PC-3 (cell line): ENCODE measurements around the gene PRM2. TPM values are rescaled to one million over a fixed set of nuclear protein-coding genes. Genes with fewer than 3 reads are reported as not detected.

Experiments
- ATAC-seq: fragments of 200-7000 bp; cut with Tn5 transposase; 2 replicates; pipeline ENCODE4 v1.9.1; 2020; ENCODE audit warnings: mild to moderate bottlenecking, moderate library complexity
- BruUV-seq: library from RNA; stranded (reverse); fragments of 400-500 nt; replicated peaks from 2 replicates; lab custom pipeline; 2021; lab: Mats Ljungman, UMichigan
- CTCF ChIA-PET: fragments of 300-600 bp; sonication (Branson Sonifier 250); formaldehyde crosslinking; loops from one replicate; lab custom pipeline; 2022; ENCODE audit warnings: antibody characterized with exemption; lab: Charles Lee
- POLR2A ChIA-PET: fragments of 300-600 bp; sonication (Branson Sonifier 250); formaldehyde crosslinking; loops from one replicate; lab custom pipeline; 2022; ENCODE audit warnings: antibody characterized with exemption; ENCODE audit not compliant: unreplicated experiment; lab: Charles Lee
- DNase-seq: peaks from one replicate; pipeline ENCODE4 v3.0.0-alpha.2; 2015
- H2AFZ ChIP-seq: fragments of 300-600 bp; sonication (generic); 2 replicates; pipeline ENCODE4 v1.6.0; 2016; ENCODE audit warnings: antibody characterized with exemption, low read length
- H3F3A ChIP-seq: fragments of 300-600 bp; sonication (generic); one replicate; pipeline ENCODE4 v1.6.0; 2017; ENCODE audit warnings: antibody characterized with exemption, low read length, control low read depth, mild to moderate bottlenecking; ENCODE audit not compliant: unreplicated experiment
- H3K27ac ChIP-seq: fragments of 300-600 bp; sonication (generic); 2 replicates; pipeline ENCODE4 v1.5.1; 2016; ENCODE audit warnings: mild to moderate bottlenecking, low read length
- H3K27me3 ChIP-seq: fragments of 300-600 bp; sonication (generic); 2 replicates; pipeline ENCODE4 v1.6.1; 2016; ENCODE audit warnings: low read length, mixed read lengths
- H3K36me3 ChIP-seq: fragments of 300-600 bp; sonication (generic); 2 replicates; pipeline ENCODE4 v1.6.1; 2016; ENCODE audit warnings: low read depth, mixed run types, low read length, mixed read lengths
- H3K4me1 ChIP-seq: fragments of 300-600 bp; sonication (generic); 2 replicates; pipeline ENCODE4 v1.5.1; 2016; ENCODE audit warnings: low read length; ENCODE audit not compliant: insufficient read depth
- H3K4me2 ChIP-seq: fragments of 300-600 bp; sonication (generic); 2 replicates; pipeline ENCODE4 v1.6.0; 2016; ENCODE audit warnings: low read length
- H3K4me3 ChIP-seq: fragments of 300-600 bp; sonication (generic); 2 replicates; pipeline ENCODE4 v1.5.1; 2016; ENCODE audit warnings: mild to moderate bottlenecking, low read length, mixed read lengths
- H3K79me2 ChIP-seq: fragments of 300-600 bp; sonication (generic); 2 replicates; pipeline ENCODE4 v1.6.1; 2017; ENCODE audit warnings: low read length, mixed read lengths
- H3K9ac ChIP-seq: fragments of 300-600 bp; sonication (generic); 2 replicates; pipeline ENCODE4 v1.6.0; 2016; ENCODE audit warnings: mild to moderate bottlenecking, low read length
- H3K9me2 ChIP-seq: fragments of 300-600 bp; sonication (generic); replicated peaks from 2 replicates; pipeline ENCODE4 v1.6.1; 2016; ENCODE audit warnings: mixed run types, low read length, mixed read lengths
- H3K9me3 ChIP-seq: fragments of 300-600 bp; sonication (generic); 2 replicates; pipeline ENCODE4 v1.6.1; 2016; ENCODE audit warnings: low read length, mixed read lengths
- H4K20me1 ChIP-seq: fragments of 300-600 bp; sonication (generic); 2 replicates; pipeline ENCODE4 v1.6.1; 2016; ENCODE audit warnings: low read length, mixed read lengths
- EZH2 ChIP-seq: fragments of 300-600 bp; sonication (generic); IDR thresholded peaks from one replicate; pipeline ENCODE4 v1.6.1; 2017; ENCODE audit warnings: antibody characterized with exemption, mild to moderate bottlenecking, low read length; ENCODE audit not compliant: unreplicated experiment
- EZH2phosphoT487 ChIP-seq: fragments of 300-600 bp; sonication (generic); IDR thresholded peaks from 2 replicates; pipeline ENCODE4 v1.6.1; 2018; ENCODE audit warnings: mild to moderate bottlenecking, antibody characterized with exemption, low read length, borderline replicate concordance
- intact Hi-C: fragments of 100-400 bp; cut with micrococcal nuclease; formaldehyde crosslinking; loops from 2 replicates; pipeline ENCODE4 v1.9.0; 2023
- total RNA-seq: library from RNA; depleted of rRNA; stranded (reverse); fragments of >200 nt; gene quantifications from 2 replicates; pipeline ENCODE4 v1.2.3, GENCODE V29; 2014
- TF ChIP-seq, protein P1 (sequence below): fragments of 300-600 bp; sonication (generic); conservative IDR thresholded peaks from 2 replicates; pipeline ENCODE4 v1.5.1; 2017; ENCODE audit warnings: antibody characterized with exemption, low read depth, mild to moderate bottlenecking, low read length

The PRM2 gene
- total RNA-seq, 1 experiment from 2014 or later, result not detected

- POLR2A ChIA-PET, result no interaction called here
- Histone ChIP-seq H3K4me3 (no peak overlapping the region), H3K4me2 (no peak overlapping the region), H3K4me1 (no peaks in the 10 kb centered on the region), H3K27me3 (no peaks in the 10 kb centered on the region), H3K27ac (no peak overlapping the region), H3K9me2 (no peaks in the 10 kb centered on the region), H3K36me3 (no peaks in the 10 kb centered on the region), H3K9ac (no peak overlapping the region), H3F3A (no peaks in the 10 kb centered on the region), H3K9me3 (no peaks in the 10 kb centered on the region), H2AFZ (no peak overlapping the region), H4K20me1 (no peaks in the 10 kb centered on the region), H3K79me2 (no peaks in the 10 kb centered on the region)
- CTCF ChIA-PET, result no interaction called here
- intact Hi-C loops, result no loop called here
- no TSS peak for BruUV-seq
- ATAC-seq (no peak), DNase-seq (no peak)
- TF ChIP-seq EZH2 (no peak), EZH2phosphoT487 (no peak)
- TF ChIP-seq, protein P1, sequence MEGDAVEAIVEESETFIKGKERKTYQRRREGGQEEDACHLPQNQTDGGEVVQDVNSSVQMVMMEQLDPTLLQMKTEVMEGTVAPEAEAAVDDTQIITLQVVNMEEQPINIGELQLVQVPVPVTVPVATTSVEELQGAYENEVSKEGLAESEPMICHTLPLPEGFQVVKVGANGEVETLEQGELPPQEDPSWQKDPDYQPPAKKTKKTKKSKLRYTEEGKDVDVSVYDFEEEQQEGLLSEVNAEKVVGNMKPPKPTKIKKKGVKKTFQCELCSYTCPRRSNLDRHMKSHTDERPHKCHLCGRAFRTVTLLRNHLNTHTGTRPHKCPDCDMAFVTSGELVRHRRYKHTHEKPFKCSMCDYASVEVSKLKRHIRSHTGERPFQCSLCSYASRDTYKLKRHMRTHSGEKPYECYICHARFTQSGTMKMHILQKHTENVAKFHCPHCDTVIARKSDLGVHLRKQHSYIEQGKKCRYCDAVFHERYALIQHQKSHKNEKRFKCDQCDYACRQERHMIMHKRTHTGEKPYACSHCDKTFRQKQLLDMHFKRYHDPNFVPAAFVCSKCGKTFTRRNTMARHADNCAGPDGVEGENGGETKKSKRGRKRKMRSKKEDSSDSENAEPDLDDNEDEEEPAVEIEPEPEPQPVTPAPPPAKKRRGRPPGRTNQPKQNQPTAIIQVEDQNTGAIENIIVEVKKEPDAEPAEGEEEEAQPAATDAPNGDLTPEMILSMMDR, result no peak
These were observed 43.9 kb downstream of the PRM2 start for GRCh38 chr16:11232302-11232851.

DNA sequence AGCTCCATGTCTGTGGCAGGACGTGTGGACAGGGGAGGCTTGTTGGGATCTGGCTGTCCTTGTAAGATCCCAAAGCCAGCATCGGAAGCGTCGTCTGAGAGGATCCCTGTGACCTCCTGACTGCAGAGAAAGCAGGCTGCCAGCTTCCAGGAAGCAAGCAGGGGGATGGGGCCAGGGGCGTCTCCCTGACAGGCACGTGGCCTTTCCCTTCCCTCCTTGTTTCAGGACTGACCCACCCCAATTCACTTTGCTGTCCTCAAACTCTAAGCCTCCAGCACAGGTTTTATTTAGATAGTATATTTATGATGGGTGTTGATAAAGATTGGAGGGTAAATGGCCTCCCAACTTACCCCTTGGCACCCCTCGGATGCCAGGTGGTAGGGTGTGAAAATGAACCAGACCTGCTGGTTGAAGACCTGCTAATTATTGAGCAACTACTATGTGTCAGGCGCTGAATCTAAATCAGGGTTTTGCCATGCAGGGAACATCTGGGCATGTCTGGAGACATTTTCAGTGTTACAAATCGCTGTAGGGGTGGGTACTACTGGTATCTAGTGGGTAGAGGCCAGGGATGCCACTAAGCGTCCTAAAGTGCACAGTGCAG, 44.8 kb downstream of the PRM2 start:
- Histone ChIP-seq H3K9ac (no peak overlapping the region), H3K79me2 (no peaks in the 10 kb centered on the region), H2AFZ (no peak overlapping the region), H3F3A (no peaks in the 10 kb centered on the region), H3K27ac (no peak overlapping the region), H3K27me3 (no peaks in the 10 kb centered on the region), H3K4me2 (no peak overlapping the region), H3K4me1 (no peaks in the 10 kb centered on the region), H3K9me3 (no peaks in the 10 kb centered on the region), H3K36me3 (no peaks in the 10 kb centered on the region), H3K9me2 (no peaks in the 10 kb centered on the region), H3K4me3 (no peak overlapping the region), H4K20me1 (no peaks in the 10 kb centered on the region)
- no peak for TF ChIP-seq EZH2
- no peak for TF ChIP-seq EZH2phosphoT487
- TF ChIP-seq, protein P1, result no peak
- ChIA-PET CTCF (no interaction called here), POLR2A (no interaction called here)
- no TSS peak for BruUV-seq
- ATAC-seq, result no peak
- intact Hi-C loops, result no loop called here
- DNase-seq, result no peak

GRCh38 chr16:11229906-11230305, 46.4 kb downstream of the PRM2 start:
- intact Hi-C loops, result no loop called here
- CTCF ChIA-PET, result no interaction called here
- H3K9me3 ChIP-seq, result no peaks in the 10 kb centered on the region
- no peak overlapping the region for H2AFZ ChIP-seq
- POLR2A ChIA-PET, result no interaction called here
- peak; percentile 35; the same call in 1 of the 2 replicates for ATAC-seq
- H4K20me1 ChIP-seq, result no peaks in the 10 kb centered on the region
- H3F3A ChIP-seq, result no peaks in the 10 kb centered on the region
- H3K4me2 ChIP-seq, result no peak overlapping the region
- no peak overlapping the region for H3K9ac ChIP-seq
- no peaks in the 10 kb centered on the region for H3K36me3 ChIP-seq
- DNase-seq, result peak; percentile 49
- no peak for TF ChIP-seq EZH2phosphoT487
- TF ChIP-seq, protein P1, result no peak
- no peak for TF ChIP-seq EZH2
- H3K4me3 ChIP-seq, result no peak overlapping the region
- no peaks in the 10 kb centered on the region for H3K4me1 ChIP-seq
- H3K9me2 ChIP-seq, result no peaks in the 10 kb centered on the region
- no TSS peak for BruUV-seq
- H3K27ac ChIP-seq, result no peak overlapping the region
- H3K79me2 ChIP-seq, result no peaks in the 10 kb centered on the region
- no peaks in the 10 kb centered on the region for H3K27me3 ChIP-seq
